Thyroid gland (tissue), 4 donors: ENCODE data around the gene PTPRG.

Source experiments
- POLR2A ChIP-seq, 2 donors: fragments of 450-650 bp; IDR thresholded peaks; one replicate each; pipeline ENCODE4 v1.6.1; 2017; ENCODE audit warnings: antibody characterized with exemption in 2 of 2, mild to moderate bottlenecking in 2 of 2, moderate library complexity in 1 of 2
- TF ChIP-seq, protein P1 (sequence below), 6 experiments: fragments of 200-600 bp in 3 of 6; fragments of 450-650 bp in 3 of 6; sonication (generic) in 3 of 6; IDR thresholded peaks; one replicate each; pipeline ENCODE4 v1.5.1; 2016 to 2019; ENCODE audit warnings: antibody characterized with exemption in 6 of 6, mild to moderate bottlenecking in 2 of 6, inconsistent platforms in 1 of 6, moderate library complexity in 1 of 6

DNA sequence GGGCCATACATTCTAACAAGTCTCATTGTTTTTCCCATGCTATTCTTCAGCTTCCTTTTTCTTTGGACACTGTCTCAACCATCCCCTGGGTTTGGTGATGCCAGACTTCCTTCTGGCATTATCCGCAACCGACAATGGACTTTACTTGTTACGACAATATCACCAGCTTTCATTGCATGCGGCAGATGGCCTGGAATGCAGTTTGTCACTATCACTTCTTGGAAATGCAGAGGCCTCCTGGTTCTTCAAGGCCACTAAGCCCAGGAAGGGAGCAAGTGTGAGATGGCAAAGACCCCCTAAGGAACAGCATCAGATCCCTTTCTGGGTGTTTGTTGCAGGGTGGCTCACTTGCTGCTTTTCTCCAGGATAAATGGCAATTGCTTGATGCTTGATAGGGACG lies 128.6 kb downstream of the PTPRG start:
- TF ChIP-seq, protein P1, sequence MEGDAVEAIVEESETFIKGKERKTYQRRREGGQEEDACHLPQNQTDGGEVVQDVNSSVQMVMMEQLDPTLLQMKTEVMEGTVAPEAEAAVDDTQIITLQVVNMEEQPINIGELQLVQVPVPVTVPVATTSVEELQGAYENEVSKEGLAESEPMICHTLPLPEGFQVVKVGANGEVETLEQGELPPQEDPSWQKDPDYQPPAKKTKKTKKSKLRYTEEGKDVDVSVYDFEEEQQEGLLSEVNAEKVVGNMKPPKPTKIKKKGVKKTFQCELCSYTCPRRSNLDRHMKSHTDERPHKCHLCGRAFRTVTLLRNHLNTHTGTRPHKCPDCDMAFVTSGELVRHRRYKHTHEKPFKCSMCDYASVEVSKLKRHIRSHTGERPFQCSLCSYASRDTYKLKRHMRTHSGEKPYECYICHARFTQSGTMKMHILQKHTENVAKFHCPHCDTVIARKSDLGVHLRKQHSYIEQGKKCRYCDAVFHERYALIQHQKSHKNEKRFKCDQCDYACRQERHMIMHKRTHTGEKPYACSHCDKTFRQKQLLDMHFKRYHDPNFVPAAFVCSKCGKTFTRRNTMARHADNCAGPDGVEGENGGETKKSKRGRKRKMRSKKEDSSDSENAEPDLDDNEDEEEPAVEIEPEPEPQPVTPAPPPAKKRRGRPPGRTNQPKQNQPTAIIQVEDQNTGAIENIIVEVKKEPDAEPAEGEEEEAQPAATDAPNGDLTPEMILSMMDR (IDR thresholded peaks at IDR 0.05) = no peak
- no peak for TF ChIP-seq POLR2A (IDR thresholded peaks at IDR 0.05)
